Measurements from ENCODE around the gene REELD1.

Gene REELD1

DNA sequence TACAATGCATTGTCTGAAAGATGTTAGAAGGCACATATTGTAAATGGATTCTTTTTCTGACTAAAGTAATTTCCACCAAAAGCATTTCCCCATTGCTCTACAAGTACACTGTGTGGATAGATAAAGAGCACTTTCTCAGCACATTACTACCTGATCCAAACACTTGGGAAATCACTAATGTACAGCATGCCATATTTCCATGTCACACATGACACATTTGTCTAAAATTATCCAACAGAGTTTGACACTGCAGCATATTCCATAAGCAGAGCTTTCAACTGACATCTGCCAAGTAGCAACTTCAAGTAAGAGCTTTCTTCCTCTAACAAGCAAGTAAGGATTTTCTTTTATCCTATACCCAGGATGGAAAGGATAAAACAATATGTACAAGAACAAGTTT is 49.5 kb downstream of the REELD1 start:
- in situ Hi-C loops (cut with MboI; ENCODE audit: low sequenced_read_pairs): no loop called here

DNA sequence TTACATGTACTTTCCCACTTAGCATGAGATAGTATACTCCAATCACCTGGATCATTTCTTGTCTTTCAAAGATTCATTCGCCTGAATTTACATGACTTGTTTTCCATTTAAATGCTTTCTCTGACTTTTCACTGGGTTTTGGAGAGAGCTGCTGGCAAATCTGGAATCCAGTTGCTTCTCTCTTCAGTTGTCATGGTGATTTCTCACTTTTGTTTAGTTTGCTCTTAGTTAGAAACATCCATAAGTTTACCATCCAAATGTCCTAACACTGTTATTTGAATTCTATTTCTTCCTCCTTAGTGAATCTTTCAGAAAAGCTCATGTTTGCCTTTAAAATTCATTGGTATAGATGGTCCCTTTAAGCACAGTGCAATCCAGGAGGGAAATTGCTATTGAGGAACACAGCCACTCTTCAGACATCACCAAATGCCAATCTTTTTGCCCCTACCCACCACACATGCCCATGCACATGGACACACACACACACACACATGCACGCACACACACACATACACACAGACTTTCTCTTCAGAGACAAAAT is 51.7 kb downstream of the REELD1 start:
- in situ Hi-C loops (cut with MboI; ENCODE audit: low sequenced_read_pairs): no loop called here

DNA sequence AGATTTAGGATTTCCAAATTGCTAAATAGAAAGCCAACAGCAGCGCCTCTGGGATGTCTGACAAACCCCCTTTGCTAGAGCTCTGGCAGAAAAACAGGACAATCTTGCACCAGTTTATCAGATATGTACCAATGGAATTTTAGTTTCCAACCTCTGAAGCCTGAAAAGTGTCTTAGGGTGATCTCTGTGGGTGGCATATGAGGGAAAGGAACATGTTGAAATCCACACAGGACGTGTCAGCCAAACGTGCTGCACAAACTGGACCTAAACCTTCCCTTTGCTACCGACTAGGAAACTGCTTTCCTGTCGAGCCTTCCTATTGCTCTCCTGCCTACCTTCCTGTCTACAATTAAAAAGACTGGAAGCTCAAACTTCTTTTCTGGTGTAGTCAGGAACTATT is 53.5 kb downstream of the REELD1 start:
- in situ Hi-C loops (cut with MboI; ENCODE audit: low sequenced_read_pairs): no loop called here

DNA sequence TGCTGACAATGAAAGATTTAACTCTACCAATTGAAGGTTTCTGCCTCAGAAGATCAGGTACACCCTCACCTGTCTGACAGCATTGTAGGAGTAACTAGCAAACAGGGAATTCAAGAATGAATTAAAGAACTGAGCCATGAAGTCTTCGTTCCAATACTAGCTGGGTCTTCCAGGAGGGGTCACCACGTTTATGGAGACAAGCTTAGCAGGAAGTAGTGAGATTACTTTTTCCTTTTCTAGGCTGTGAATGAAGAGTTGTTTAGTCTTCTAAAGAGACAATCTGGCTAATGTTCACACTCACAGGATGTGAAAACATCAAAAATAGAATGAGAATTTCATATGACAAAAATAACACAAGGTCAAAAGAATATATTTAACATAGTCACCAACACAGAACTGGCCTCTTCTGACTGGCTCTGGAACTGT is 54.9 kb downstream of the REELD1 start:
- in situ Hi-C loops (cut with MboI; ENCODE audit: low sequenced_read_pairs): no loop called here

DNA sequence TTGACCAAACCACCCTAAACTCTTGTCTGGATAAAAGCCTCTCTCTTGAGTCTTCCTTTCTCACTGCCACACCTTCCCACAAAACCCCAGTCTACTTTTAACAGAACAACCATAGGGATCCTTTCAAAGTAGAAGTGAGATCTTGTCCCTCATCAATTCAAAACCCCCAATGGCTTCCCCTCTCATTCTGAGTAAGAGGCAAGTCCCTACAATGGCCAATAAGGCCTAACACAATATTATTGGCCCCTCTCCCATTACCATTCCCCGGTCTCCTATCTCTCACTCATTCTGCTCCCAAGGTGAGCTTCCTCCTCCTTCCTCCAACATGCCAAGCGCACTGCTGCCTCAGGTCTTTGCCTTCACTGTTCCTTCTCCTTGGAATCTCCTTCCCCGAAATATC is 57.1 kb downstream of the REELD1 start:
- in situ Hi-C loops (cut with MboI; ENCODE audit: low sequenced_read_pairs): no loop called here

DNA sequence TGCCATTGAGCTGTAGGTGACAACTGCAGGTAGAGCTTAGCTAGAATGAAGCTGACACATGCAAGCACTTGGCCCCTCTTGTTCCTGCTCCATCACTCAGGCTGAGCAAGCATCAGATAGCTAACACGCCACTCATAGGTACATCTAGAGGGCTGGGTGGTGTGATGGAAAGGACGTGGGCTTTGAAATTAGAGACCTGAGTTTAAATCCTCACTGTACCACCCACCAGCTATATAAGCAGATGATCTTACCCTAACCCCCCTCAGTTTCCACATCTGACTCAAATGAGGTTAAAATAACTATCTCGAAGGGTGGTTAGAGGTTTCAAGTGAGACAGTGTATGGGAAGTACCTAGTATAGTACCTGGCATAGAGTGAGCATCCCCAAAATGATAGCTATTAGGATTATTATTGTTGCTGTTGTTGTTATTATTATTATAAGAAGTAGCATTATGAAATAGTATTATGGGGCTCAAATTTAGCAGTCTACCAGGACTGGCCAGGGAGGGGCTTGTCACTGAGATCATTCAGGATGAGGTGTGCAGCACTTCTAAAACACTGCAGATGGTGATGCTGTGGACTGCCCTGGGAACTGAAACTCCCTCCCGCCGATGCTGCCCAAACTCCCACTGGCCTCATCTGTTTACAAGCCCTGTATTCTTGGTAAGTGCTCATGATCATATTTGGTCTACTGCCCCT is 59.0 kb downstream of the REELD1 start:
- in situ Hi-C loops (cut with MboI; ENCODE audit: low sequenced_read_pairs): no loop called here

DNA sequence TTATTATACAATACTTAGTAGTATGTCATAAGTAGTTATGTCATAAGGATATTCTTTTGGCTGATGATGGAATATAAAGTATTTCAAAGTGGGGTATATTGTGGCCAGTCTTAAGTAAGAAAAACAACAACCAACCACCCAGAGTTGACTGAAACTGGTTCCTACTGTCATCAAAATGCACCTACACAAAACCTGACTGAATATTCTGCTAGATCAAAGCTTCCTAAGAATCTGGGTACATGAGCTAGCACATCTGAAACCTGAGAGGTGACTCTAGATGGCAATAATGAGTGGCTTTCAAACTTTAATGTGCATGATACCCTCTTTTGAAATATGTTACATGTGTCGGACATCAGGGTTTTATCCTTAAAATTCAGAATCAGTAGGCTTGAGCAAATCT is 60.4 kb downstream of the REELD1 start:
- in situ Hi-C loops (cut with MboI; ENCODE audit: low sequenced_read_pairs): no loop called here

DNA sequence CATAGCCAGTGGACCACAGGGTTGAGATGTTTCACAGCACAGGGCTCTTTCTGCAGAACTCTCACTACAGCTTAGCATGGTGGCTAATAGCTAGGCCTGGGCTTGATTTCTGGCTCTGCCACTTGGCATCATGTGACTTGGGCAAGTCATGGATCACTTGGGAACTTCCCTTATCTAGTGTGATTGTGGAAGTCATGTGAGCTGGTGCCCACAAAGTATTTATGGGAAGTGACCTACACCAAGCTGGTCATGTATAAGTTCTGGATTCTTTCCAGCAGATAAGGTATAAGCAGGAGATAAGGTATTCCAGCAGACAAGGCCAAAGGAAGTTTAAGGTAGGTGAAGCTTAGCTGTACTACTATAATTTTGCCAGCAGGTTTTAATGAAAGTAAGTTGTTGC is 61.0 kb downstream of the REELD1 start:
- in situ Hi-C loops (cut with MboI; ENCODE audit: low sequenced_read_pairs): no loop called here

DNA sequence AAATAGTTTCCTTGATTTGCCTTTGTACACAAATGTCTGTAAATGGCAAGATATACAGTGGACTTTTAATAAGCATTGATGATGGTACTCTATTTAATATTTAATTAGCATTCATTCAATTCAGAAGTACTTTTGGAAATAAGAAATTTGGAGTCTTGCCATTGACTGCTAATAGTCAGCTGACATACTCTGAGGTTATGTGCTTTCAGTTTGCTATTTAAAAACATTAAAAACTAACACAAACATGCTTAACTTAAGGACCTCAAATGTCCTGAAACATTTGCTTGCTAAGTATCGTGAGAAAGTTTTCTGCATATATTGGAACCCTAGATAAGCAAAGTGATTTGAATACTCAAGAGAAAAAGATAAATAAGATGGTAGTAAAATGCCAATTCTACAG is 64.6 kb downstream of the REELD1 start:
- in situ Hi-C loops (cut with MboI; ENCODE audit: low sequenced_read_pairs): no loop called here

All from HL-60/S4 treated with phorbol 12-myristate 13-acetate at 8.2 ng/mL for 4 days and 3 days (cell line).